HepG2 (cell line): ENCODE measurements around the gene PTPN22. TPM values are rescaled to one million over a fixed set of nuclear protein-coding genes. Genes with fewer than 3 reads are reported as not detected.
A peak's percentile ranks its signal among the peaks of the same experiment; 100 is the strongest.

ENCODE experiments used
- ATAC-seq: fragments of 200-7000 bp; cut with Tn5 transposase; 3 replicates; pipeline ENCODE4 v1.9.1; 2020; ENCODE audit warnings: mild to moderate bottlenecking, moderate library complexity
- BruUV-seq: library from RNA; stranded (reverse); fragments of 400-500 nt; replicated peaks from 2 replicates; lab custom pipeline; 2021; lab: Mats Ljungman, UMichigan
- CTCF ChIA-PET: fragments of 300-600 bp; formaldehyde crosslinking; extraction: SDS; loops from one replicate; lab custom pipeline; 2021; ENCODE audit warnings: low total read pairs, inconsistent platforms, low intra/inter-chr PET ratio; lab: Yijun Ruan, JAX
- POLR2A ChIA-PET: fragments of 350-600 bp; sonication (Branson Sonifier 250); formaldehyde crosslinking; loops from one replicate; lab custom pipeline; 2020; ENCODE audit warnings: antibody characterized with exemption, inconsistent platforms; lab: Yijun Ruan, JAX
- DNase-seq: peaks from one replicate; pipeline ENCODE4 v3.0.0-alpha.2; 2015; ENCODE audit warnings: low spot score
- FAIRE-seq: peaks from 3 replicates; lab custom pipeline; 2011; peaks lifted over from hg19 to GRCh38; lab: Jason Lieb, UNC
- H2AFZ ChIP-seq: one replicate; pipeline ENCODE4 v1.6.1; 2011; ENCODE audit warnings: low read length, inconsistent platforms
- H3K27ac ChIP-seq: fragments of 300-600 bp; 3 replicates; pipeline ENCODE4 v1.8.0; 2011; ENCODE audit warnings: mixed run types, mild to moderate bottlenecking, mixed read lengths, low read length, inconsistent platforms; ENCODE audit not compliant: insufficient read depth; ENCODE audit errors: extremely low read length
- H3K27me3 ChIP-seq, 2 experiments: fragments of 200-600 bp in 1 of 2; 2 replicates in 1 of 2; 3 replicates in 1 of 2; pipeline versions ENCODE4 v1.6.0 to v1.8.0; 2011; ENCODE audit warnings: low read length in 2 of 2, mild to moderate bottlenecking in 2 of 2, moderate library complexity in 2 of 2, inconsistent platforms in 1 of 2; ENCODE audit not compliant: insufficient read depth in 2 of 2, control insufficient read depth in 1 of 2
- H3K36me3 ChIP-seq, 2 experiments: fragments of 200-600 bp in 1 of 2; replicated peaks in 1 of 2; 2 replicates in 1 of 2; 3 replicates in 1 of 2; pipeline versions ENCODE4 v1.5.1 to v1.8.0; 2011; ENCODE audit warnings: low read length in 2 of 2, inconsistent platforms in 1 of 2; ENCODE audit not compliant: insufficient read depth in 2 of 2, control insufficient read depth in 1 of 2
- H3K4me1 ChIP-seq: 2 replicates; pipeline ENCODE4 v1.5.1; 2012; ENCODE audit warnings: low read length, inconsistent platforms; ENCODE audit not compliant: insufficient read depth
- H3K4me2 ChIP-seq: 2 replicates; pipeline ENCODE4 v1.6.0; 2011; ENCODE audit warnings: low read depth, low read length, inconsistent platforms
- H3K4me3 ChIP-seq, 3 experiments: fragments of 200-600 bp in 1 of 3; sonication (generic), shearing (Covaris generic) in 1 of 3; replicated peaks in 1 of 3; 2 replicates each; pipeline ENCODE4 v1.5.1; 2011 to 2016; ENCODE audit warnings: low read length in 3 of 3, inconsistent platforms in 2 of 3, low read depth in 2 of 3, mild to moderate bottlenecking in 2 of 3, control low read depth in 1 of 3, mixed read lengths in 1 of 3; ENCODE audit not compliant: insufficient read depth in 1 of 3
- H3K79me2 ChIP-seq: one replicate; pipeline ENCODE4 v1.6.1; 2011; ENCODE audit warnings: low read length, inconsistent platforms; ENCODE audit not compliant: insufficient read depth
- H3K9ac ChIP-seq: 2 replicates; pipeline ENCODE4 v1.6.0; 2011; ENCODE audit warnings: mild to moderate bottlenecking, low read depth, low read length, inconsistent platforms; ENCODE audit not compliant: insufficient read depth
- H3K9me3 ChIP-seq: 2 replicates; pipeline ENCODE4 v1.5.1; 2012; ENCODE audit warnings: mild to moderate bottlenecking, low read length
- H4K20me1 ChIP-seq: 2 replicates; pipeline ENCODE4 v1.6.0; 2011; ENCODE audit warnings: inconsistent platforms, mild to moderate bottlenecking, low read length, moderate library complexity; ENCODE audit not compliant: insufficient read depth
- EED ChIP-seq: sonication (generic); formaldehyde crosslinking; IDR thresholded peaks from 2 replicates; pipeline ENCODE4 v1.5.0; 2020; ENCODE audit warnings: mild to moderate bottlenecking, missing genetic modification reagents
- FOXJ3 ChIP-seq: sonication (generic); formaldehyde crosslinking; IDR thresholded peaks from 2 replicates; pipeline ENCODE4 v1.4.0; 2020; ENCODE audit warnings: missing genetic modification reagents, mild to moderate bottlenecking, borderline replicate concordance
- IKZF5 ChIP-seq: IDR thresholded peaks from 2 replicates; pipeline ENCODE4 v1.6.1; 2018; ENCODE audit warnings: missing genetic modification reagents, mild to moderate bottlenecking, missing compliant biosample characterization
- MXD4 ChIP-seq: IDR thresholded peaks from 2 replicates; pipeline ENCODE4 v1.6.1; 2016; ENCODE audit warnings: mild to moderate bottlenecking, missing biosample characterization, missing genetic modification reagents
- NKX3-1 ChIP-seq: sonication (generic); formaldehyde crosslinking; IDR thresholded peaks from 2 replicates; pipeline ENCODE4 v1.5.0; 2020; ENCODE audit warnings: missing genetic modification reagents
- SP2 ChIP-seq: sonication (generic); formaldehyde crosslinking; IDR thresholded peaks from 2 replicates; pipeline ENCODE4 v1.5.1; 2020; ENCODE audit warnings: mild to moderate bottlenecking, missing genetic modification reagents
- ZNF83 ChIP-seq: sonication (generic); formaldehyde crosslinking; IDR thresholded peaks from 2 replicates; pipeline ENCODE4 v1.4.0; 2020; ENCODE audit warnings: missing genetic modification reagents, mild to moderate bottlenecking, borderline replicate concordance
- WGBS: methylation state at CpG from one replicate; pipeline ENCODE4 v1.1.6; 2017; ENCODE audit warnings: low lambda C conversion rate; 5-methylcytosine and 5-hydroxymethylcytosine counted together
- in situ Hi-C: cut with HindIII; loops from 2 replicates; pipeline ENCODE4 v1.10.0; 2017; ENCODE audit warnings: low pct_unique_long_range_greater_than_20kb; ENCODE audit not compliant: extremely low pct_ligation_motif_present
- intact Hi-C: fragments of 100-400 bp; cut with micrococcal nuclease; formaldehyde crosslinking; loops from one replicate; pipeline ENCODE4 v1.10.0; 2022; ENCODE audit not compliant: unreplicated experiment
- polyA plus RNA-seq, 8 experiments: library from polyadenylated mRNA; depleted of rRNA in 3 of 8; stranded (reverse) in 7 of 8; unstranded in 1 of 8; fragments of >200 nt; fragmentation: Illumina TruSeq in 4 of 8; extraction: Trizol in 4 of 8; gene quantifications; 2 replicates each; pipeline versions ENCODE4 v1.2.1 to v1.2.3, GENCODE V29; 2011 to 2016; ENCODE audit warnings: low read depth in 4 of 8, missing spikeins in 1 of 8, mixed read lengths in 1 of 8; ENCODE audit not compliant: insufficient read depth in 1 of 8
- total RNA-seq, 5 experiments: library from RNA; depleted of rRNA; stranded (reverse); fragments of >200 nt; fragmentation: Illumina TruSeq; extraction: Trizol; gene quantifications; 2 replicates each; pipeline ENCODE4 v1.2.3, GENCODE V29; 2016; ENCODE audit warnings: low read depth in 1 of 5

Gene PTPN22
- total and polyA plus RNA-seq, 2 of the 13 experiments (the other 11 are each of a cell fraction or from before 2014, with no cell fraction given): not detected

DNA sequence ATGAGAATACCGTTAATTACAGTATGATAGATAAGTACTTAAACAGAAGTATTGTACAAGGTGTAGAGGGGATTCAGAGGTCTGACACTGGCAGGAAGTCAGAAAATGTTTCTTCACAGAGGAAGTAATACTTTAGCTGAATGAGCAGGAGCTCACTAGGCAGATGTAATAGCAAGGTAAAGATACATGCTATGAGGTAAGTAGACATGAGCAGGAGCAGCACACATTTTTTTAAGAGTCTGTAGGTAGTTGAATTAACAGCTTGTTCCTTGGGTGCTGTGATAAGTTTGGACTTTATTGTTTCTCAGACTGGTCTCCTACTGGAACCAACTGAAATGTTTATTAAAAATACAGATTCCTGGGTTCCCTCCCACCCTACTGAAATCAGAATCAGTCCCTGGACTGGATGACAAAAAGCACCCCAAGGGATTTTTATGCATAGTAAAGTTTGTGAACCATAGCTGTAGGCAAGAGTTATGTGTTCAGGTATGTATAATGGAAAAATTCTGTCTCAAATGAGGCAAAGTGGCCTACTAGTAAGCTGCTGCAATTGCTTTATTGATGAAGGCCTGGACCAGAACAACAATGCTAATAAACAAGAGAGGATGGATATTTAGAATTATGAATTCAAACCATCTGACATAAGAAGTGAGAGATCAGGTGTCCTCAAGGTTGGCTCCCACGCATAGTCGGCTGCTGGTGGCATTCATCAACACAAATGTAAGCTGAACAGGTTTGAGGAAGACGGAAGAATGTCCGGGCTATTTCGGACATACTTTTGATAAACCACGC is 32.2 kb upstream of the PTPN22 start:
- H3K27me3 ChIP-seq: no peaks in the 10 kb centered on the region; a peak in 1 of 5 replicates
- H3K27ac ChIP-seq: peak overlapping the region; percentile 78
- no peak for TF ChIP-seq SP2
- 0 out of 2 replicates have a peak, but pooled peaks have one; percentile 35 for TF ChIP-seq NKX3-1
- TF ChIP-seq, all 625 proteins: peak for 1
- ATAC-seq (no peak), DNase-seq (no peak), FAIRE-seq (no peak)
- in situ Hi-C loops: no loop called here
- Histone ChIP-seq H3K36me3 (peaks cover 4 to 26% of the 10 kb centered on the region in 2 experiments; a peak in 4 of 5 replicates), H3K9me3 (no peaks in the 10 kb centered on the region), H3K79me2 (peaks cover 16% of the 10 kb centered on the region), H4K20me1 (no peaks in the 10 kb centered on the region), H3K9ac (peak overlapping the region; percentile 84), H3K4me3 (peak overlapping the region; percentile 67 to 90 (median 73)), H3K4me2 (peak overlapping the region; percentile 96), H2AFZ (peak overlapping the region; percentile 64), H3K4me1 (peaks cover 24% of the 10 kb centered on the region; the same call in 1 of the 2 replicates)
- ChIA-PET POLR2A (interaction anchor here (0.8 to 3.5 kb wide), 3 partner anchors 26 to 144 kb away, joined by 4 to 102 read pairs (median 9); partner anchors contain the start of genes HIPK1, PHTF1 and RSBN1), CTCF (no interaction called here)
- 24% methylated on average over 7 of the region's 7 CpGs for WGBS
- BruUV-seq: no TSS peak
- intact Hi-C loops: no loop called here

- Histone ChIP-seq H3K27me3 (no peaks in the 10 kb centered on the region; a peak in 1 of 5 replicates), H3K4me1 (peaks cover 17% of the 10 kb centered on the region; the same call in 1 of the 2 replicates), H2AFZ (no peak overlapping the region), H3K4me2 (no peak overlapping the region), H3K4me3 (no peak overlapping the region), H4K20me1 (no peaks in the 10 kb centered on the region), H3K79me2 (peaks cover 16% of the 10 kb centered on the region), H3K27ac (no peak overlapping the region), H3K36me3 (peaks cover 4 to 30% of the 10 kb centered on the region in 2 experiments; a peak in 4 of 5 replicates), H3K9ac (no peak overlapping the region), H3K9me3 (no peaks in the 10 kb centered on the region)
- in situ Hi-C loops (no loop called here), intact Hi-C loops (no loop called here)
- DNase-seq (no peak), ATAC-seq (no peak), FAIRE-seq (no peak)
- no TSS peak for BruUV-seq
- CTCF ChIA-PET: no interaction called here
- WGBS: 72% methylated on average over 3 of the region's 3 CpGs
- TF ChIP-seq EED (CRISPR knock-in tag) (no peak), MXD4 (CRISPR knock-in tag) (no peak), FOXJ3 (CRISPR knock-in tag) (no peak), IKZF5 (no peak), ZNF83 (no peak)
- POLR2A ChIA-PET: no interaction called here
These were observed 29.7 kb upstream of the PTPN22 start for GRCh38 chr1:113901191-113901590.
